Stimulated activated CD8-positive, alpha-beta memory T cell treated with anti-CD3 and anti-CD28 coated beads, Interleukin-7, amount 100 ng/mL, for 4 hours (primary cell): ENCODE results near the gene INPP5F.
"Not testable (repeated sequence)": the region's sequence is repeated elsewhere in the genome, so short reads cannot be mapped to it uniquely, and the experiment has no call there.

ENCODE experiments used
- DNase-seq, 2 donors: peaks; one replicate each; pipeline ENCODE4 v3.0.0-alpha.2; 2020; ENCODE audit warnings: low read depth in 2 of 2

Gene INPP5F

DNA sequence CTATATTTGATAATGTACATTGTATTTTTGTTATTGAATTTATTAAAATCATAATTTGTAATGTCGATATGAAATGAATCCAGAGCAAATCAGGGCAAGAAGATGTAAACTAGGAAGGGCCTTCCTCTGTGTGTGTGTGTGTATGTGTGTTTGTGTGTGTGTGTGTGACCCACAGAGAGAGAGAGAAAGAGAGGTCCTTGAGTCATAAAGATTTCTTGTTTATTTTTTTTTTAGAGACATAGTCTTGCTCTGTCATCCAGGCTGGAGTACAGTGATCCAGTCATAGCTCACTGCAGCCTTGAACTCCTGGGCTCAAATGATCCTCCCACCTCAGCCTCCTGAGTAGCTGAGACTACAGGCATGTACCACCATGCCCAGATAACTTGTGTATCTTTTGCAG, 50.7 kb downstream of the INPP5F start:
- no peak for DNase-seq

- no peak for DNase-seq
Measured at GRCh38 chr10:119777686-119778085, 51.8 kb downstream of the INPP5F start.

DNA sequence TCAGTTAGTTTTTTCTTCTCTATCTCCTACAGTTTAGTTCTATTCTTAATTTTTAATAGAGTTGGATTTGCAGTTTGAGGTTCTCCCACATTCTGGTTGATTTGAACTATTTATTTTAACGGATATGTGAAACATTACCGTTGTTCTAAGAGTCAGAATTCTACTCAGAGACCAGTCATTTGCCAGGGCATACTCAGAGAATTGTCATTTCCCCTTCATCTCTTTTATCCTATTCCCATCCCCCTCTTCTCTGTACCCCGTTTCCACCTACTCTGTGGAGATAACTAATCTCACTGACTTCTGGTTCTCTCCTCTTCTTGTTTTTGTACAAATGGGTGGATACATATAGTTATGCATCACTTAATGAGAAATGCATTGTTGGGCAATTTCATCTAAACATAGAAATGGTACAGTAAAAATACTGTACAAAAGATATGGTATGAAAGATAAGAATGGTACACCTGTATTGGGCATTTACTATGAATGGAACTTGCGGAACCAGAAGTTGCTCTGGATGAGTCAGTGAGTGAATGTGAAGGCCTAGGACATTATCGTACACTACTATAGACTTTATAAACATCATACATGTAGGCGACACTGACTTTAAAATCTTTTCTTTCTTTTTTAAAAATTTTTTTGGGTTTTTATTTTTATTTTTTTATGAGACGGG, 53.1 kb downstream of the INPP5F start:
- DNase-seq = no peak

DNA sequence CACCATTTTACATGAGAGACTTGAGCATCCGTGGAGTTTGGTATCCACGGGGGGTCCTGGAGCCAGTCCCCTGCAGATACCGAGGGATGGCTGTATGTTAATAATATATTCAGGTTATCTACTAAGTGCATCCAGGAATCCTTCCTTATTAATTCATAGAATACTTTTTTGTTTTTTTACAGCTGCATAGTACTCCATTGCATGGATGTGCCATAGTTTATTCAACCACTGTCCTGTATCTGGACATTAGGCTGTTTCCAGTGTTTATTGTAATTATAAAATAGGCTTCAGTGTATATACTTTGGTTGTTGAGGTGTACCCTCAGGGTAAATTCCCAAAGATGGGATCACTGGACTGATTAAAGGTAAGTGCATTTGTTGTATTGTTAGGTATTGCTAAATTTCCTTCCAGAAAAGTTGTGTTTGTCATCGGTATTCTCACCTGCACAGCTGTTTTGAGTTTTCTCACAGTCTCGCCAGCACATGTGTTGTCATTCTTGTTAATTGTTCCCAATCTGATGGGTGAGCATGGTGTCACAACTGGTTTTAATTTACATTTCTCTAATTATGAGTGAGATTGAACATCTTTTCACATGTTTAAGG, 55.1 kb downstream of the INPP5F start:
- DNase-seq = no peak

GRCh38 chr10:119781498-119781897, 55.6 kb downstream of the INPP5F start:
- no peak for DNase-seq

- DNase-seq = no peak
Measured at GRCh38 chr10:119782981-119783664, 57.3 kb downstream of the INPP5F start.

DNA sequence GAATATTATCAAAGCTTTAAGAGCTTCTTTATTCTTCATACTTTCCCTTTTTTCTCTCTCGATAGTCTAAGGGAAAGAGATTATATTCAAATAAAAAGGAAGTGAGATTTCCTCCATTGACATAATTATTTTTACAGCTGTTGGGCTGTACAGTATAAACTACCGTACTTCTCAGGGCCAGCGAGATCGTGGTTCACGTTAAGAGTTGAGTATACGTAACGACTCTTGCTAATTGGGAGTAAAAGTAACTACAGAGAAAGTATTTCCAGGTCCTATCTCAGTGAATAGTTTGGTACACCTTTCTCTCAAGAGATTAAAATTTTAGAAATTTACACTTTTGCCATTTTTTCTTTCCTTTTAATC, 57.8 kb downstream of the INPP5F start:
- no peak for DNase-seq

GRCh38 chr10:119784340-119785067, 58.7 kb downstream of the INPP5F start:
- no peak for DNase-seq

DNA sequence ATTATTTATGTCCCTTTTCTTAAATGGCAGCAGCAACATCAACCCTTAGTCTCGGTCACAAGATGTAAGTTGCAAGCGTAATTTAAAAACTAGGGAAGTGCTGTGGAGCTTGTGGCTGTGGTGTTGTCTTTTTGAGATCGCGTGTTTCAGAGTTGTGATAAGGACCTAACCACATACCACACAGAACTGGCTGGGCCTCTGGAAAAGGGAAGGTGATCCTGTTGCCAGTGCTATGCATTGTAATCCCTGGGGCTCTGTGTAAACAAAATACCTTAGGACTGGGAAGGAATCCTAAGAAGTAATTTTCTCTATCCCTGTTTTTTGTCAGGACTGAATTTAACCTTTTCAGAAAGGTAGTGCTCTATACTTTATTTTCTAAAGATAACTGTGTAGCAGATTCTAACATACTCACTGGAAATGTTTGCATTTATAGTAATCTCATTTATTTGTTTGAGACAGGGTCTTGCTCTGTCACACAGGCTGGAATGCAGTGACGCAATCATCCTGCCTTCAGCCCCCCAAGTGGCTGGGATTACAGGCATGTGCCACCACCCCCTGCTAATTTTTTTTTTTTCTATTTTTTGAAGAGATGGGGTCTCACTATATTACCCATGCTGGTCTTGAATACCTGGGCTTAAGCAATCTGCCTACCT, 60.4 kb downstream of the INPP5F start:
- DNase-seq = no peak

- DNase-seq = not testable (repeated sequence)
Measured at GRCh38 chr10:119795101-119795500, 69.3 kb downstream of the INPP5F start.

DNA sequence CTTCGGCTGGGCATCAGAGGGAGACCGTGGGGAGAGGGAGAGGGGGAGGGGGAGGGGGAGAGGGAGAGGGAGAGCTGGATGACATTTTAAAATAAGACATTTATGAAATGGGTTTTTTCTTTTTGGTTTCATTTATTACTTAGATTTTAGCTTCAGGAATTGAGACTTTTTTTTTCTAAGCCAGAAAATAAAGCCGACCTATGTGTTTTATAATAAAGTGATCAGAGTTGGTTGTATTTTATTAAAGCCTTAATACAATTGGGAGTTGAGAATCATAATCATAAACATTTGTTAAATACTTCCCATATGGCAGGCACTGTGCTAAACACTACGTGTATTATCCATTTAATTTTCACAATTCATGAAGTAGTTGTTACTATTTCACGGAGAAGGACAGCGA, 70.2 kb downstream of the INPP5F start:
- DNase-seq = no peak

DNA sequence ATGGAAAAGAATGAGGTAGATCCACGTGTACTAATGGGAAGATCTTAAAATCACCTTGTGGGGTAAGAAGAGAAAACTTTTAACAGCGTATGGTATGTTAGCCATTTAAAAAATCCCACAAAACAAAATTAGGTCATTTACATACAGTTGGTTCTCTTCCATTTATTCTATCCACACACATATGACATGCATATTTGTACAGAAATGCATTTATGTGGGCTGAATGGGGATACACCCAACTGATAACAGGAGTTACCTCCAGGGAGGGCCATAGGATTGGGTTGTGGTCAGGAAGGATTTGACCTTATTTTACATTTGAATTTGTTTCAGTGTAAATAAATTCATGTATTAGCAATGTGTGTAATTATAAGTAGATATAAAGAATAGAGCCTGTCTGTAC, 75.3 kb downstream of the INPP5F start:
- no peak for DNase-seq

DNA sequence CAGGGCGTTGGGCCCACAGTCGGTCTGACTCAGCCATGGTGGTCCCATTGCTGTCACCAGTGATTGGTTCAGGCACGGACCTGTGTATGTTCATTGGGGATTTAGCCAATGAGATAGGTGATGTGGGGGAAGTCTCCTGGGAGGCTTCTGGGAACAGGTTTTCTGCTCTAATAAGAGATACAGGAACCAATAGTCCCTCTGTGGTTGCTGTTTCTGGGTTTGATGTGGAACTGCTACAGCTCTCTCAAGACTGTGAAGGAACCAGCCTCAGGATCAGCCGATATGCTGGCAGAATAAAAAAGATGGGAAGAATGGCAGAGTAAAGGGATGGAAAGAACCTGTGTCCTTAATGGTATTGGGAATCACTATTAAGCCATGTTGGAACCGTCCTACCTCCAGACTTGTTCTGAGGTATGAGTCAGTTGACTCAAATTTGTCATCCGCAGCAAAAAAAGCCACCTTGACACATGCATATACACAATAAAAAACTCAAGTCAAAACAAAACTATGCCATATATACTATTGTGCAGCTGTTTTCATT, 76.2 kb downstream of the INPP5F start:
- no peak for DNase-seq

- no peak for DNase-seq
Measured at GRCh38 chr10:119803264-119803663, 77.4 kb downstream of the INPP5F start.

DNA sequence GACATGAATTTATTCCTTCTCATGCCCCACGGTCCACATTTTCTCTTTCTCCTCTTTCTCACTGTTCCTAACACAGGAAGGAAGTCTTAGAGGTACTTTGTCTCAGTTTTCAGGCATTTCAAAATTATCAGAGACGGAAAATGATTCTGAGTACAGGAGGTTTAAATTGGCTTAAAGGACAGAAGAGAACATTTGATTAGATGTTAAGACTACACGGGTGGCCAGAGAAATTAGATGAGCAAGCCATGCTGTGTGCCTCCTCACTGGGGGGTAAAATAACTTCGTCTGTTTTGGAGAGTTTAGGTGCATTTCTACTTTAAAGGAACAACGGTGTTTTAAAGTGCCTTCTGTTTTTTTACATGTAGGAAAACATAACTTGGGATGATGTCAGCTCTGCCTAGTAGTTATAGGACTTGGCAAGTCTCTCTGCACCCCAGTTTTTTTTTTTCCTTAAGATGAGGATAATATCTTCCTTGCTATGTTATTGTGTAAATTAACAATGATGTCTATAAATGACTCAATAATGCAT, 79.9 kb downstream of the INPP5F start:
- no peak for DNase-seq

DNA sequence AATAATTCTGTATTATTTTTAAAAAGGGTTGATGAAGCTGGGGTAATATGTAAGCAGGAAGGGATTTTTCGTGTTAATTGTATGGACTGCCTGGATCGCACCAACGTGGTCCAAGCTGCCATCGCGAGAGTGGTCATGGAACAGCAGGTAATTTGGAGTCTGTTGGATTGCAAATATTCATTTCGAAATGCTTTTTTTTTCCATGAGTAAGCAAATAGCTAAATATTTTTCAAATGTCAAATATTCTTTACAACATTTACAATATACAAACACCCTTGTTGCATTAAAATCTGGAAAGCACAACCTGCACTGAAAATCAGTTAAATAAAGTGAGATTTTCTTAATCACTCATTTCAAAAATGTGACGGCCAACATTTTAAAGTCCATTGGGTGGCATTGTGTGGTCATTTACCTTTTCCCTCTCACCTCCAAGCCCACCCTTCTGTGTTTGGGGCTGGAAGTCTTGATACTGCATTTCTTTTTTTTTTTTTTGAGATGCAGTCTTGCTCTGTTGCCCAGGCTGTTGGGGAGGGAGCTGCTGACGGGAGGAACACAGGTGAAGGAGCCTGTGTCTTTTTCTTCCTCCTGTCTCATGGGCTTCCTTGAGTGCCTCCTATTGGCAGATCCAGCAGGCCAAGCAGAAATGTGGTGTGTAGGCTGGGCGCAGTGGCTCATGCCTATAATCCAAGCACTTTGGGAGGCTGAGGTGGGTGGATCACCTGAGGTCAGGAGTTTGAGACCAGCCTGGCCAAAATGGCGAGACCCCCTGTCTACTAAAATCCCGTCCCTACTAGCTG, 80.7 kb downstream of the INPP5F start:
- no peak for DNase-seq

GRCh38 chr10:119807960-119808697, 82.3 kb downstream of the INPP5F start:
- DNase-seq = no peak

- no peak for DNase-seq
Measured at GRCh38 chr10:119811122-119811521, 85.3 kb downstream of the INPP5F start.

- DNase-seq = no peak
Measured at GRCh38 chr10:119812684-119813083, 86.8 kb downstream of the INPP5F start.

GRCh38 chr10:119815671-119816070, 89.8 kb downstream of the INPP5F start:
- DNase-seq = no peak
